ENCODE results near the gene EPHB1. TPM values are rescaled to one million over a fixed set of nuclear protein-coding genes. Genes with fewer than 3 reads are reported as not detected.

Gene EPHB1
- total RNA-seq, 1 donor = 0.36 TPM

GRCh38 chr3:135089451-135089850 is 294.4 kb downstream of the EPHB1 start:
- H3K27ac ChIP-seq (ENCODE audit: low read depth, low read length) = no peak overlapping the region
- H3K9me3 ChIP-seq (ENCODE audit: low read depth, low read length) = no peaks in the 10 kb centered on the region
- H3K27me3 ChIP-seq (ENCODE audit: insufficient read depth, low read length) = no peaks in the 10 kb centered on the region
- H3K4me3 ChIP-seq (ENCODE audit: insufficient read depth, low read length) = no peak overlapping the region
- H4K20me1 ChIP-seq (ENCODE audit: insufficient read depth, low read length) = no peaks in the 10 kb centered on the region
- no peak for DNase-seq (ENCODE audit: insufficient read length, low spot score, missing footprints)
- no peak overlapping the region for H2AFZ ChIP-seq (ENCODE audit: low read length)
- no peaks in the 10 kb centered on the region for H3K36me3 ChIP-seq (ENCODE audit: insufficient read depth, low read length)
- no peak overlapping the region for H3K4me2 ChIP-seq (ENCODE audit: insufficient read depth, low read length)
- TF ChIP-seq CTCF (IDR thresholded peaks at IDR 0.05; ENCODE audit: extremely low read depth, low read depth, low read length) = no peak
- no peaks in the 10 kb centered on the region for H3K79me2 ChIP-seq (ENCODE audit: insufficient read depth, low read length)
- H3K4me1 ChIP-seq (ENCODE audit: insufficient read depth, low read length) = no peaks in the 10 kb centered on the region

GRCh38 chr3:135090020-135090717 is 295.1 kb downstream of the EPHB1 start:
- Histone ChIP-seq H4K20me1 (ENCODE audit: insufficient read depth, low read length) (no peaks in the 10 kb centered on the region), H3K4me1 (ENCODE audit: insufficient read depth, low read length) (no peaks in the 10 kb centered on the region), H3K79me2 (ENCODE audit: insufficient read depth, low read length) (no peaks in the 10 kb centered on the region), H3K27ac (ENCODE audit: low read depth, low read length) (no peak overlapping the region), H2AFZ (ENCODE audit: low read length) (no peak overlapping the region), H3K36me3 (ENCODE audit: insufficient read depth, low read length) (no peaks in the 10 kb centered on the region), H3K4me3 (ENCODE audit: insufficient read depth, low read length) (no peak overlapping the region), H3K9me3 (ENCODE audit: low read depth, low read length) (no peaks in the 10 kb centered on the region), H3K4me2 (ENCODE audit: insufficient read depth, low read length) (no peak overlapping the region), H3K27me3 (ENCODE audit: insufficient read depth, low read length) (no peaks in the 10 kb centered on the region)
- no peak for TF ChIP-seq CTCF (IDR thresholded peaks at IDR 0.05; ENCODE audit: extremely low read depth, low read depth, low read length)
- no peak for DNase-seq (ENCODE audit: insufficient read length, low spot score, missing footprints)

GRCh38 chr3:135091946-135092345 is 296.9 kb downstream of the EPHB1 start:
- TF ChIP-seq CTCF (IDR thresholded peaks at IDR 0.05; ENCODE audit: extremely low read depth, low read depth, low read length) = no peak
- Histone ChIP-seq H3K9me3 (ENCODE audit: low read depth, low read length) (no peaks in the 10 kb centered on the region), H3K79me2 (ENCODE audit: insufficient read depth, low read length) (no peaks in the 10 kb centered on the region), H3K27me3 (ENCODE audit: insufficient read depth, low read length) (no peaks in the 10 kb centered on the region), H3K36me3 (ENCODE audit: insufficient read depth, low read length) (no peaks in the 10 kb centered on the region), H4K20me1 (ENCODE audit: insufficient read depth, low read length) (no peaks in the 10 kb centered on the region), H3K4me1 (ENCODE audit: insufficient read depth, low read length) (no peaks in the 10 kb centered on the region), H3K4me2 (ENCODE audit: insufficient read depth, low read length) (no peak overlapping the region), H2AFZ (ENCODE audit: low read length) (no peak overlapping the region), H3K4me3 (ENCODE audit: insufficient read depth, low read length) (no peak overlapping the region), H3K27ac (ENCODE audit: low read depth, low read length) (no peak overlapping the region)
- DNase-seq (ENCODE audit: insufficient read length, low spot score, missing footprints) = no peak

- no peak overlapping the region for H3K27ac ChIP-seq (ENCODE audit: low read depth, low read length)
- no peaks in the 10 kb centered on the region for H3K9me3 ChIP-seq (ENCODE audit: low read depth, low read length)
- no peaks in the 10 kb centered on the region for H3K27me3 ChIP-seq (ENCODE audit: insufficient read depth, low read length)
- no peaks in the 10 kb centered on the region for H3K4me1 ChIP-seq (ENCODE audit: insufficient read depth, low read length)
- no peak for DNase-seq (ENCODE audit: insufficient read length, low spot score, missing footprints)
- H3K79me2 ChIP-seq (ENCODE audit: insufficient read depth, low read length) = no peaks in the 10 kb centered on the region
- H3K4me2 ChIP-seq (ENCODE audit: insufficient read depth, low read length) = no peak overlapping the region
- no peaks in the 10 kb centered on the region for H4K20me1 ChIP-seq (ENCODE audit: insufficient read depth, low read length)
- H3K36me3 ChIP-seq (ENCODE audit: insufficient read depth, low read length) = no peaks in the 10 kb centered on the region
- no peak overlapping the region for H3K4me3 ChIP-seq (ENCODE audit: insufficient read depth, low read length)
- no peak for TF ChIP-seq CTCF (IDR thresholded peaks at IDR 0.05; ENCODE audit: extremely low read depth, low read depth, low read length)
- no peak overlapping the region for H2AFZ ChIP-seq (ENCODE audit: low read length)
Observed at GRCh38 chr3:135093121-135093520, 298.1 kb downstream of the EPHB1 start.

Data from osteoblast (primary cell).